HG03135 (cell line): ENCODE results near the gene GOLGA8N.

ENCODE experiments used
- ATAC-seq: cut with Tn5 transposase; IDR thresholded peaks from one replicate; pipeline ENCODE4 v1.9.1; 2021; ENCODE audit warnings: mild to moderate bottlenecking, moderate library complexity; ENCODE audit not compliant: unreplicated experiment

Gene GOLGA8N

DNA sequence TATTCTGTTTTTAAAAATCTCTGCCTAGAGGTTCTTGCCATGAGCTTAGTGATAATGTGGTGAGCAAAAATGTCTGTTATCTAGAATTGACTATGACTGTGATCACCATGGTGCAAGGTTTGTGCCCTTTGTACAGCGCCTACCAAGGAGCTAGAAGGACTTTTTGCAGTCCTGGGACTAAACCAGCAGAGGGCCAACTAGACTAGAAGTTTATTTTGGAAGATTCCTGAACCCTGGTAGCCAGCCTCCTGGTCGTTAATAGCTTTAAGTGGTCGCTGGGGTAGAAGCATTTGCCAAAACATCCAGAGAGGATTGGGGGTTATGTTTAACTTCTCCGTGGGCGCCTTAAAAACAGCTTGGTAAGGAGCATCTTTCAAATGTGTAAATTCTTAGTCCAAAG is 56.1 kb downstream of the GOLGA8N start:
- ATAC-seq = no peak

- ATAC-seq = peak; percentile 70
Measured at GRCh38 chr15:32651229-32651837, 58.1 kb downstream of the GOLGA8N start.

DNA sequence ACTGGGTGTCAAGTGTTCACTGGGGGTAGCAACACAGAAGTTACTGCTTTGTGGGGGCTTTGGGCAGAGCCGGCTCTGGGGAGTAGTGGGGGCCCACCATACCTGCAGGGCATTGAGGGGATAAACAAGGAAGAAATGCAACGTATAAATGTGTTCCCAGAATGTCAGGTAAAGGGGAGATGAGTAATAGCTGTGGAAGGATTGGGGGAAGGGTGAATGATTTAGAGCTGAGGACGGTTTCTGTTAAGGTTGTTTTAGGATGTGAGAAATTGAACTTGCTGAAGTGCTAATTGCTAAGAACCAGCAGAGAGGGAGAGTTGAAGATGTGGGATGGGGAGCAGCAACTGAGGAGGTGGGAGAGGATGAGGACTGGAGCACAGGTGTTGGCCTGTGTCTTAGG is 58.9 kb downstream of the GOLGA8N start:
- no peak for ATAC-seq

DNA sequence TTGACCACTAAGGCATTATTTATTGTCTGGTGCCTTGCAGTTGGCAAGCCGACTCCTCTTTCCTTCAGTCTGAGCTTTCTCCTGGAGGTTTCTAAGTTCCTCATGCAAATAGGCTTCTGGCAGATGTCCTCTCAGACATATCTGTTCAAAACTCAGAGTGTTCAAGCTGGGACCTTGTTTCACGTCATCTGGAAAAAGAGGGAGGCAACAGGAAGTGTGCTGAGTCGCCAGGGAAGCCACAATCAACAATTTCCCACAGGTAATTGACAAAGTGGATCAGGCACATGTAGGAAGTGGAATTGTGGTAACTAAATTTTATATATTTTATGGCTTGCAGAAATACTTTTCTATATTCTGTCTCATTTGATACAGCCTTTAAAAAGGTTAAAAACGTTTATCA is 62.8 kb downstream of the GOLGA8N start:
- ATAC-seq = no peak

DNA sequence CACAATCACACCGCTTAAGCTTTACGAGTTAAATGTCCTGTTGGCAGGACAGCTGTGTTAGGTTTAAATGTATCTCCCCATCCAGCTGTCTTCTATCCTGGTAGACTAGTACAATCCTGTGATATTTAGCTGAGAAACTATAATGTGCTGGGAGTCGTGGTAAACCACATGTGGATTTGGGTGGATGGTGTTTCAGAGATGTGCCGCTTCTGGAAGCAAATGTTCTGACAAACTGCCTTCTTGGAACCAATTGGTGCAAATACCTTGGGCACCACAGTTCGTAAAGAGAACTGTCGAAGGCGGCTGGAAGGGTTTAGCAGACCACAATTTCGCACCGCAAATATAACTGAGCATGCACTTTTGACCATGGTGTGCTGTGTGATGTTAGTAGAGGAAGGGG is 63.2 kb downstream of the GOLGA8N start:
- ATAC-seq = no peak
